ENCODE measurements around the gene PLIN5. TPM values are rescaled to one million over a fixed set of nuclear protein-coding genes. Genes with fewer than 3 reads are reported as not detected.
"Not testable (repeated sequence)": the region's sequence is repeated elsewhere in the genome, so short reads cannot be mapped to it uniquely, and the experiment has no call there.

PLIN5 gene
- polyA plus RNA-seq, 3 donors, result 0.28 to 3.0 (median 0.58) TPM

DNA sequence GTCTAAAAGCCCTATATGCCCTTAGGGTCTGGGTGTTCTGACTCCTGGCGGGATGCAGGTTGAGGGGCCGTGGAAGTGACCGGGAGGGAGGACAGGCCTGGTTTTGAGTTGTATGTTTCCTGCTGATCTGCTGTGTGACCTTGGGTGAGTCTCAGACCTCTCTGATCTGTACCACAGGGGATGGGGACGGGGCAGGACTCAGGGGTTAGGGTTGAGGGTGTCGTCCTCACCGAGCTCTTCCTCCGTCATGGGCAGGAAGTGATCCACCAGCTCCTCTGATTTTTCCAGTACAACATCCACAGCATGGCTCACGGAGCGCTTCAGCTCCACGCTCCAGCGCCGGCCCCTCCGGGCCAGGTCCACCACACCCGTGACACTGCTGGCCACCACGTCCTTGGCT lies 6.2 kb downstream of the PLIN5 start:
- H3K79me2 ChIP-seq (ENCODE audit: insufficient read depth, low read length), result no peaks in the 10 kb centered on the region
- H3K4me1 ChIP-seq (ENCODE audit: control insufficient read depth in 1 of 2, insufficient read depth in 2 of 2, low read length in 2 of 2), result peaks cover 9% of the 10 kb centered on the region in 2 donors
- Mint-ChIP-seq H3K27me3 (ENCODE audit: low read depth in 3 of 3) (peaks cover 1 to 7% (median 6%) of the 10 kb centered on the region in 3 donors), H3K4me1 (peaks cover 9% of the 10 kb centered on the region), H3K4me3 (no peak overlapping the region), H3K36me3 (no peaks in the 10 kb centered on the region), H3K27ac (no peak overlapping the region), H3K9me3 (peaks cover 0 to 2% (median 0%) of the 10 kb centered on the region in 7 donors)
- no peaks in the 10 kb centered on the region for H3K27me3 ChIP-seq (ENCODE audit: control insufficient read depth in 2 of 2, insufficient read depth in 2 of 2, low read length in 2 of 2)
- no peak overlapping the region for H3K4me2 ChIP-seq (replicated peaks; ENCODE audit: extremely low read depth, low read length, poor library complexity, severe bottlenecking)
- H4K20me1 ChIP-seq (ENCODE audit: insufficient read depth, low read length), result no peaks in the 10 kb centered on the region
- no peak overlapping the region for H2AFZ ChIP-seq (ENCODE audit: insufficient read depth, low read depth, low read length, poor library complexity, severe bottlenecking)
- no peaks in the 10 kb centered on the region for H3K9me3 ChIP-seq (replicated peaks in 1 of 2; ENCODE audit: control insufficient read depth in 1 of 2, insufficient read depth in 1 of 2, low read length in 2 of 2)
- H3K36me3 ChIP-seq (replicated peaks in 1 of 2; ENCODE audit: control insufficient read depth in 1 of 2, insufficient read depth in 2 of 2, low read length in 2 of 2), result no peaks in the 10 kb centered on the region
- no peak overlapping the region for H3K4me3 ChIP-seq (replicated peaks in 1 of 3; ENCODE audit: low read depth in 2 of 3, low read length in 3 of 3)
- intact Hi-C loops (cut with micrococcal nuclease), result loop anchor here in 1 of 2 donors (5.0 to 10.0 kb wide), 2 partner anchors 108 to 264 kb away; partner anchors contain the start of gene TNFAIP8L1
- WGBS (ENCODE audit: insufficient coverage), result 87% methylated on average over 15 of the region's 15 CpGs
- TF ChIP-seq, protein P1, sequence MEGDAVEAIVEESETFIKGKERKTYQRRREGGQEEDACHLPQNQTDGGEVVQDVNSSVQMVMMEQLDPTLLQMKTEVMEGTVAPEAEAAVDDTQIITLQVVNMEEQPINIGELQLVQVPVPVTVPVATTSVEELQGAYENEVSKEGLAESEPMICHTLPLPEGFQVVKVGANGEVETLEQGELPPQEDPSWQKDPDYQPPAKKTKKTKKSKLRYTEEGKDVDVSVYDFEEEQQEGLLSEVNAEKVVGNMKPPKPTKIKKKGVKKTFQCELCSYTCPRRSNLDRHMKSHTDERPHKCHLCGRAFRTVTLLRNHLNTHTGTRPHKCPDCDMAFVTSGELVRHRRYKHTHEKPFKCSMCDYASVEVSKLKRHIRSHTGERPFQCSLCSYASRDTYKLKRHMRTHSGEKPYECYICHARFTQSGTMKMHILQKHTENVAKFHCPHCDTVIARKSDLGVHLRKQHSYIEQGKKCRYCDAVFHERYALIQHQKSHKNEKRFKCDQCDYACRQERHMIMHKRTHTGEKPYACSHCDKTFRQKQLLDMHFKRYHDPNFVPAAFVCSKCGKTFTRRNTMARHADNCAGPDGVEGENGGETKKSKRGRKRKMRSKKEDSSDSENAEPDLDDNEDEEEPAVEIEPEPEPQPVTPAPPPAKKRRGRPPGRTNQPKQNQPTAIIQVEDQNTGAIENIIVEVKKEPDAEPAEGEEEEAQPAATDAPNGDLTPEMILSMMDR (IDR thresholded peaks at IDR 0.05), result no peak
- DNase-seq, result no peak
- H3K9ac ChIP-seq (ENCODE audit: insufficient read depth, low read length, poor library complexity, severe bottlenecking), result no peak overlapping the region
- H3K27ac ChIP-seq (ENCODE audit: low read depth in 1 of 2, low read length in 2 of 2), result no peak overlapping the region

- H3K36me3 ChIP-seq (replicated peaks in 1 of 2; ENCODE audit: control insufficient read depth in 1 of 2, insufficient read depth in 2 of 2, low read length in 2 of 2); H3K27me3 Mint-ChIP-seq (ENCODE audit: low read depth in 3 of 3); H3K27ac Mint-ChIP-seq; H3K4me1 Mint-ChIP-seq; H3K4me3 Mint-ChIP-seq; H3K4me1 ChIP-seq (ENCODE audit: control insufficient read depth in 1 of 2, insufficient read depth in 2 of 2, low read length in 2 of 2); H3K4me2 ChIP-seq (replicated peaks; ENCODE audit: extremely low read depth, low read length, poor library complexity, severe bottlenecking); H3K36me3 Mint-ChIP-seq; H3K9me3 ChIP-seq (replicated peaks in 1 of 2; ENCODE audit: control insufficient read depth in 1 of 2, insufficient read depth in 1 of 2, low read length in 2 of 2); H3K27me3 ChIP-seq (ENCODE audit: control insufficient read depth in 2 of 2, insufficient read depth in 2 of 2, low read length in 2 of 2); H4K20me1 ChIP-seq (ENCODE audit: insufficient read depth, low read length); H3K27ac ChIP-seq (ENCODE audit: low read depth in 1 of 2, low read length in 2 of 2); H3K9ac ChIP-seq (ENCODE audit: insufficient read depth, low read length, poor library complexity, severe bottlenecking); H2AFZ ChIP-seq (ENCODE audit: insufficient read depth, low read depth, low read length, poor library complexity, severe bottlenecking); H3K79me2 ChIP-seq (ENCODE audit: insufficient read depth, low read length); DNase-seq; H3K9me3 Mint-ChIP-seq; H3K4me3 ChIP-seq (replicated peaks in 1 of 3; ENCODE audit: low read depth in 2 of 3, low read length in 3 of 3): not testable (repeated sequence)
- intact Hi-C loops (cut with micrococcal nuclease), result loop anchor here in 1 of 2 donors (5.0 to 10.0 kb wide), 2 partner anchors 110 to 263 kb away; partner anchors contain the start of gene TNFAIP8L1
- 100% methylated on average over 3 of the region's 8 CpGs for WGBS (ENCODE audit: insufficient coverage)
Measured at GRCh38 chr19:4527377-4527776, 7.6 kb downstream of the PLIN5 start.

Measured in CD14-positive monocyte (primary cell).